BJ (cell line): ENCODE results near the gene CBX6. TPM values are rescaled to one million over a fixed set of nuclear protein-coding genes. Genes with fewer than 3 reads are reported as not detected.

Experiments used
- CTCF ChIA-PET: fragments of 350-600 bp; formaldehyde crosslinking; extraction: SDS; loops from one replicate; lab custom pipeline; 2021; ENCODE audit warnings: antibody characterized with exemption, inconsistent platforms; lab: Yijun Ruan, JAX
- POLR2A ChIA-PET: fragments of 300-600 bp; sonication (Branson Sonifier 250); formaldehyde crosslinking; extraction: SDS; loops from one replicate; lab custom pipeline; 2021; ENCODE audit warnings: antibody characterized with exemption; lab: Charles Lee
- DNase-seq: peaks from one replicate; pipeline ENCODE4 v3.0.0-alpha.2; 2011; ENCODE audit warnings: low read depth
- H3K27me3 ChIP-seq: 2 replicates; pipeline ENCODE4 v1.6.0; 2011; ENCODE audit warnings: low read length; ENCODE audit not compliant: control insufficient read depth, insufficient read depth
- H3K36me3 ChIP-seq: 2 replicates; pipeline ENCODE4 v1.5.1; 2011; ENCODE audit warnings: low read length; ENCODE audit not compliant: control insufficient read depth, insufficient read depth
- H3K4me3 ChIP-seq: 2 replicates; pipeline ENCODE4 v1.5.1; 2011; ENCODE audit warnings: low read depth, mild to moderate bottlenecking, control low read depth, low read length
- polyA plus RNA-seq: library from polyadenylated mRNA; depleted of rRNA; stranded (reverse); fragments of >200 nt; gene quantifications from 2 replicates; pipeline ENCODE4 v1.2.3, GENCODE V29; 2011
- TF ChIP-seq, protein P1 (sequence below): IDR thresholded peaks from 2 replicates; pipeline ENCODE4 v1.5.1; 2011; ENCODE audit warnings: low read depth, mild to moderate bottlenecking, control low read depth, inconsistent platforms, low read length, moderate library complexity; ENCODE audit not compliant: insufficient read depth

The CBX6 gene
- polyA plus RNA-seq, 1 experiment, result 21.9 TPM

DNA sequence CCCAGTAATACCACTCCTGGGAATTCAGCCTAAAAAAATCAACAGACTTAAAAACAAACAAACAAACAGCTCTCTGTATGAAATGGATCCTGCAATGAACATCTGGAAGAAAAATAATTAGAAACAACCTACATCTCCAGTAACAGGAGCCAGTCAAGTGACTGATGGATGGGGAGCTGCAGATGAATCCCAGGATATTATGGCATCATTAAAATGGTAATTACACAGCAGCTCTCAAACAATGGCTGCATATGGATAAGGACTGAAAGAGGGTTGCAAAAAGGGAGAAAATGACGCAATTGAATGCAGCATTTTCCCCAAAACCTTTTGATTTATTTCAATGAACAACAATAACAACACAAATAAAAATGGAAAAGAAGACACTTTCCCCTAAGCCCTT lies 32.3 kb downstream of the CBX6 start:
- ChIA-PET POLR2A (no interaction called here), CTCF (interaction anchor here (0.7 to 1.7 kb wide), 2 partner anchors 74 to 167 kb away, joined by 3 to 5 read pairs; no protein-coding TSS in a partner anchor)
- TF ChIP-seq, protein P1, sequence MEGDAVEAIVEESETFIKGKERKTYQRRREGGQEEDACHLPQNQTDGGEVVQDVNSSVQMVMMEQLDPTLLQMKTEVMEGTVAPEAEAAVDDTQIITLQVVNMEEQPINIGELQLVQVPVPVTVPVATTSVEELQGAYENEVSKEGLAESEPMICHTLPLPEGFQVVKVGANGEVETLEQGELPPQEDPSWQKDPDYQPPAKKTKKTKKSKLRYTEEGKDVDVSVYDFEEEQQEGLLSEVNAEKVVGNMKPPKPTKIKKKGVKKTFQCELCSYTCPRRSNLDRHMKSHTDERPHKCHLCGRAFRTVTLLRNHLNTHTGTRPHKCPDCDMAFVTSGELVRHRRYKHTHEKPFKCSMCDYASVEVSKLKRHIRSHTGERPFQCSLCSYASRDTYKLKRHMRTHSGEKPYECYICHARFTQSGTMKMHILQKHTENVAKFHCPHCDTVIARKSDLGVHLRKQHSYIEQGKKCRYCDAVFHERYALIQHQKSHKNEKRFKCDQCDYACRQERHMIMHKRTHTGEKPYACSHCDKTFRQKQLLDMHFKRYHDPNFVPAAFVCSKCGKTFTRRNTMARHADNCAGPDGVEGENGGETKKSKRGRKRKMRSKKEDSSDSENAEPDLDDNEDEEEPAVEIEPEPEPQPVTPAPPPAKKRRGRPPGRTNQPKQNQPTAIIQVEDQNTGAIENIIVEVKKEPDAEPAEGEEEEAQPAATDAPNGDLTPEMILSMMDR, result no peak
- no peak for DNase-seq
- Histone ChIP-seq H3K36me3 (no peaks in the 10 kb centered on the region), H3K27me3 (peaks cover 16% of the 10 kb centered on the region), H3K4me3 (no peak overlapping the region)

- DNase-seq, result no peak
- Histone ChIP-seq H3K27me3 (peaks cover 9% of the 10 kb centered on the region), H3K36me3 (no peaks in the 10 kb centered on the region), H3K4me3 (no peak overlapping the region)
- ChIA-PET CTCF (interaction anchor here (0.7 to 2.1 kb wide), 4 partner anchors 9 to 69 kb away, joined by 3 to 8 read pairs (median 3); no protein-coding TSS in a partner anchor), POLR2A (interaction anchor here (0.5 to 1.0 kb wide), 2 partner anchors 20 to 1278 kb away, joined by 3 read pairs; no protein-coding TSS in a partner anchor)
- TF ChIP-seq, protein P1, result no peak
Measured at GRCh38 chr22:38837414-38837928, 34.5 kb downstream of the CBX6 start.

- H3K4me3 ChIP-seq, result no peak overlapping the region
Measured at GRCh38 chr22:38835888-38836301, 36.1 kb downstream of the CBX6 start.

GRCh38 chr22:38834991-38835390 lies 37.0 kb downstream of the CBX6 start:
- DNase-seq, result no peak
- ChIA-PET CTCF (interaction anchor here (1.0 to 1.3 kb wide), 3 partner anchors 9 to 35 kb away, joined by 3 to 6 read pairs (median 5); partner anchors contain the start of gene NPTXR), POLR2A (no interaction called here)
- Histone ChIP-seq H3K4me3 (no peak overlapping the region), H3K36me3 (no peaks in the 10 kb centered on the region), H3K27me3 (peaks cover under 1% of the 10 kb centered on the region; the same call in 1 of the 2 replicates)
- TF ChIP-seq, protein P1, result no peak

More at GRCh38 chr22:38835888-38836301, 36.1 kb downstream of the CBX6 start:
- ChIA-PET CTCF (interaction anchor here (1.2 to 2.1 kb wide), 2 partner anchors 8 to 67 kb away, joined by 3 to 8 read pairs; partner anchors contain the start of gene NPTXR), POLR2A (no interaction called here)
- Histone ChIP-seq H3K27me3 (peaks cover 2% of the 10 kb centered on the region), H3K36me3 (no peaks in the 10 kb centered on the region)
- no peak for DNase-seq
- TF ChIP-seq, protein P1, result no peak

- ChIA-PET POLR2A (no interaction called here), CTCF (interaction anchor here (0.7 to 1.3 kb wide), 4 partner anchors 10 to 67 kb away, joined by 3 to 6 read pairs (median 4); partner anchors contain the start of gene NPTXR)
- TF ChIP-seq, protein P1, result no peak
Measured at GRCh38 chr22:38834215-38834953, 37.6 kb downstream of the CBX6 start.

More at GRCh38 chr22:38834215-38834953, 37.6 kb downstream of the CBX6 start:
- Histone ChIP-seq H3K36me3 (no peaks in the 10 kb centered on the region), H3K4me3 (no peak overlapping the region), H3K27me3 (no peaks in the 10 kb centered on the region; the same call in 1 of the 2 replicates)
- no peak for DNase-seq
